Body of pancreas (tissue), 4 donors: ENCODE data around the gene CDH4. TPM values are rescaled to one million over a fixed set of nuclear protein-coding genes. Genes with fewer than 3 reads are reported as not detected.

Experiments
- ATAC-seq: fragments of 150-250 bp; one replicate; pipeline ENCODE4 v1.9.1; 2016
- DNase-seq, 4 donors: peaks; one replicate each; pipeline ENCODE4 v3.0.0-alpha.2; 2019
- H3K27ac ChIP-seq, 4 donors: fragments of 200-600 bp; sonication (generic); 1 replicate in 3 of 4; 2 replicates in 1 of 4; pipeline versions ENCODE4 v1.5.1 to v1.6.1; 2016 to 2019; ENCODE audit warnings: mild to moderate bottlenecking in 1 of 4, mixed read lengths in 1 of 4, moderate library complexity in 1 of 4
- H3K27me3 ChIP-seq, 2 donors: fragments of 200-600 bp; sonication (generic); one replicate each; pipeline ENCODE4 v1.6.0; 2016; ENCODE audit warnings: mild to moderate bottlenecking in 1 of 2
- H3K36me3 ChIP-seq, 2 donors: fragments of 200-600 bp; sonication (generic); replicated peaks in 1 of 2; 2 replicates each; pipeline ENCODE4 v1.5.1; 2016; ENCODE audit warnings: low read depth in 2 of 2; ENCODE audit not compliant: insufficient read depth in 1 of 2
- H3K4me1 ChIP-seq: fragments of 200-600 bp; sonication (generic); one replicate; pipeline ENCODE4 v1.6.0; 2016
- H3K4me3 ChIP-seq, 2 donors: fragments of 200-600 bp; sonication (generic); 1 replicate in 1 of 2; 2 replicates in 1 of 2; pipeline ENCODE4 v1.5.1; 2016 to 2019
- H3K9me3 ChIP-seq, 3 donors: fragments of 200-600 bp; sonication (generic); 1 replicate in 2 of 3; 2 replicates in 1 of 3; pipeline ENCODE4 v1.5.1; 2016
- POLR2A ChIP-seq, 3 donors: fragments of 450-650 bp; IDR thresholded peaks; one replicate each; pipeline ENCODE4 v1.6.1; 2016; ENCODE audit warnings: antibody characterized with exemption in 3 of 3, mild to moderate bottlenecking in 2 of 3
- WGBS, 2 donors: methylation state at CpG; one replicate each; pipeline ENCODE4 v1.1.5; 2017; 5-methylcytosine and 5-hydroxymethylcytosine counted together
- intact Hi-C: fragments of 100-400 bp; cut with DNase I; formaldehyde crosslinking; loops from one replicate; pipeline ENCODE4 v1.15.1; 2023
- total RNA-seq, 2 donors: library from RNA; depleted of rRNA; stranded (reverse); fragments of >200 nt; gene quantifications; one replicate each; pipeline ENCODE4 v1.1.0, GENCODE V29; 2016
- TF ChIP-seq, protein P1 (sequence below), 7 experiments: fragments of 450-650 bp in 4 of 7; fragments of 200-600 bp in 3 of 7; sonication (generic) in 3 of 7; IDR thresholded peaks; one replicate each; pipeline ENCODE4 v1.5.1; 2016 to 2019; ENCODE audit warnings: antibody characterized with exemption in 7 of 7

CDH4 gene
- total RNA-seq, 2 donors from 2014 or later, result 0.33 to 0.52 TPM

DNA sequence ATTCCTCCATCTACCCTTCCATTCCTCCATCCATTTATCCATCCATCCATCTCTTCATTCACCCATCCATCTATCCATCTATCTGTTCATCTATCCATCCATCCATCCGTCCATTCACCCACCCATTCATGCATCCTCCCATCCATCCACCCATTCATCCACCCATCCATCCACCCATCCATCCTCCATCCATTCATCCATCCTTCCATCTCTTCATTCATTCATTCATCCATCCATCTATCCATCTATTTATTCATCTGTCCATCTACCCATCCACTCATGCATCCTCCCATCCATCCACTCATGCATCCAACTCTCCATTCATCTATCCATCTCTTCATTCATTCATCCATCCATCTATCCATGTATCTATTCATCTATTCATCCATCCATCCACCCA is 380.9 kb downstream of the CDH4 start:
- no peaks in the 10 kb centered on the region for H3K27me3 ChIP-seq
- no peak for TF ChIP-seq POLR2A (IDR thresholded peaks at IDR 0.05)
- DNase-seq (no peak), ATAC-seq (no peak)
- intact Hi-C loops, result no loop called here
- no peak overlapping the region for H3K27ac ChIP-seq
- H3K36me3 ChIP-seq, result no peaks in the 10 kb centered on the region
- H3K4me3 ChIP-seq, result no peak overlapping the region
- no peaks in the 10 kb centered on the region for H3K4me1 ChIP-seq
- WGBS, 2 donors, result 38 to 48% methylated on average over 1 of the region's 1 CpG
- no peaks in the 10 kb centered on the region for H3K9me3 ChIP-seq

DNA sequence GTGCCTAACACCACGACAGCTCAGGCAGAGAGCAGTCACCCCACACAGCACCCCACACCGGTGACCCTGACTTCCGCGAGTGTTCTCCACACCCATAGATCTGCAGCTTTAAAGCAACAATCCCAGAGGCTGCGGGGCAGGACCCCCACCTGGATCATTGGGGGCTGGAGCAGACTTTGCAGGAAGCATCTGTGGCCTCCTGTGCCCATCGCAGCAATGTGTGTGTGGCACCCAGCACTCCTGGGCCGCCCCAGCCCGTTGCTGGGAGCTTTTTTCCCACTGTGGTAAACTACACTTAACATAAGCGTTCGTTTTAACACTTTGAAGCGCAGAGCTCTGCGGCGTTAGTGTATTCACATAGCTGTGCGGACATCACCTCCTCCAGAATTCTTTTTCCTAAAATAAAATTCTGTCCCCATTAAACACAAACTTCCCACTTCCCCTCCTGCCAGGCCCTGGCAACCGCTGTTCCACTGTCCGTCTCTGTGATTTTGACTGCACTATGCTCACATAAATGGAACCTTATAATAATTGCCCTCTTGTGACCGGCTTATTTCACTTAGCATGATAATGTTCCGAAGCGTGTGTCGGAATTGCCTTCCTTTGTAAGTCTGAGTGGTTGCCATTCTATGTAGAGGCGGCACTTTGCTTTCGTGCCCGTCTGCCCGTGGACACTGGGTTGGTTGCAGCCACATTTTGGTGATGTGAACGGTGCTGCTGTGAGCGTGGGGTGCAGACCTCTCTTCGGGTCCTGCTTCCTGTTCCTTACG is 382.5 kb downstream of the CDH4 start:
- H3K4me1 ChIP-seq, result no peaks in the 10 kb centered on the region
- no peaks in the 10 kb centered on the region for H3K9me3 ChIP-seq
- H3K4me3 ChIP-seq, result no peak overlapping the region
- no peaks in the 10 kb centered on the region for H3K36me3 ChIP-seq
- DNase-seq (no peak), ATAC-seq (no peak)
- 80 to 82% methylated on average over 28 of the region's 28 CpGs for WGBS, 2 donors
- H3K27ac ChIP-seq, result no peak overlapping the region
- intact Hi-C loops, result no loop called here
- no peaks in the 10 kb centered on the region for H3K27me3 ChIP-seq
- TF ChIP-seq, protein P1, sequence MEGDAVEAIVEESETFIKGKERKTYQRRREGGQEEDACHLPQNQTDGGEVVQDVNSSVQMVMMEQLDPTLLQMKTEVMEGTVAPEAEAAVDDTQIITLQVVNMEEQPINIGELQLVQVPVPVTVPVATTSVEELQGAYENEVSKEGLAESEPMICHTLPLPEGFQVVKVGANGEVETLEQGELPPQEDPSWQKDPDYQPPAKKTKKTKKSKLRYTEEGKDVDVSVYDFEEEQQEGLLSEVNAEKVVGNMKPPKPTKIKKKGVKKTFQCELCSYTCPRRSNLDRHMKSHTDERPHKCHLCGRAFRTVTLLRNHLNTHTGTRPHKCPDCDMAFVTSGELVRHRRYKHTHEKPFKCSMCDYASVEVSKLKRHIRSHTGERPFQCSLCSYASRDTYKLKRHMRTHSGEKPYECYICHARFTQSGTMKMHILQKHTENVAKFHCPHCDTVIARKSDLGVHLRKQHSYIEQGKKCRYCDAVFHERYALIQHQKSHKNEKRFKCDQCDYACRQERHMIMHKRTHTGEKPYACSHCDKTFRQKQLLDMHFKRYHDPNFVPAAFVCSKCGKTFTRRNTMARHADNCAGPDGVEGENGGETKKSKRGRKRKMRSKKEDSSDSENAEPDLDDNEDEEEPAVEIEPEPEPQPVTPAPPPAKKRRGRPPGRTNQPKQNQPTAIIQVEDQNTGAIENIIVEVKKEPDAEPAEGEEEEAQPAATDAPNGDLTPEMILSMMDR (IDR thresholded peaks at IDR 0.05), result no peak
- TF ChIP-seq POLR2A (IDR thresholded peaks at IDR 0.05), result no peak

DNA sequence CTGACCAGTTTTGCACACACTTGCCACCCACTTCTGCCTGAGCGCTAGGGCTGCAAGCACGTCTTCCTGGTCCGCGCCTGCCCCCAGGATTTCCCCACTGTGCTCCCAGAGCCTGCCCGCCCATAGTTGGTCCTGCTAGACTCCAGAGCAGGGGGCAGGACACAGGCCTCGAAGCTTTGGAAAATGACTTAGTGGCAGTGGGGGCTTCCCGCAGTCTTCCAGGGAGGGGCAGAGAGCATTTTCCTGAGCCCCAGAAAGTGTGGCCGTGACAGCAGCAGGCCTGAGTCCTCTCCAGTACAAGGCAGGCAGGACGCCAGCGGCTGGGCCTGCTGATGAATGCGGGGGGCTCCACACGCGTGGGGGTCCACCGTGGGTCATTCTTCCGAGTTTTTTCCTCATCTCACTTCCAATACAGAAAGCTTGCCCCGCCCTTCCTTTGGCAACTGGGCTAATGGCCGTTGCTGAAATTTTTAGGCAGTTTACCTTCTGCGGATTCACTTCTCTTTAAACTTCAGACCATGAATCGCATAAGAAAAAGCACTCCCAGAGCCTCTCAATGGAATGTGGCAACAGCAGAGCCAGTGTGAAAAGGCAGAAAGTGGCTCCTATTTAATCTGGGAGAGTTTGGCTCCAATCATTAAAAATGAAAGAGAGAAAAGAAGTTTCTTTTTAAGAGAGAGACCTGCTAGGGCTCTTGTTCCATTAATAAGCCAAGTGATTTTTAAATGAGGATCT is 383.8 kb downstream of the CDH4 start:
- WGBS, 2 donors, result 58 to 67% methylated on average over 17 to 19 of the region's 19 CpGs
- H3K36me3 ChIP-seq, result no peaks in the 10 kb centered on the region
- intact Hi-C loops, result no loop called here

DNA sequence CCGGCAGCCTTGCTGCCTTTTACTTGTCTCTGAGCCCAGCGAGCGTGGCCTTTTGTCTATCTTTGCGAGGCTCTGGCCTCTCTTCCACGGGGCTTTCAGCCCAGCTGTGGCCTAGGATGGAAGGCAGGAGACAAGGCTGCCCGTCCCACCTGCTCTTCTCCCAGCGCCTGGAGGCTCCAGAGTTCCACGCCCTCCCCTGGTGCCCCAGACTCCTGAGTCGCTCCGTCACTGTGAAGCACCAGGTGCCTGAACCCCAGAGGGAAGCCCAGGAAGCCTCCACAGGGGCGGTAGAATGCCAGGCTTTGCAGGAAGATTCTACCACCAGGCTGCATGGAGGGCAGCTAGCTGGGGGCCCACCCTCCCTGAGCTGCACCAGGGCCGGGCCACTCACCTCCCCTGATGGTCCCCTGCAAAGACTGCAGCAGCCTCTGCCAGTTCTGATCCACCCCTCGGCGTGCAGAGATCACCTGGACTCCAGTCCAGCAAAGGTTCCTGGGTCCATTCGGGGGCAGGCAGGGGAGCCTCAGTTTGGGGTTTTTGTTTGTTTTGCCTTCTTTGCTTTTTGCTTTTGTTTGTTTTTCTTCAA is 384.6 kb downstream of the CDH4 start:
- ATAC-seq (no peak), DNase-seq (no peak)
- H3K27ac ChIP-seq, result no peak overlapping the region
- no peaks in the 10 kb centered on the region for H3K4me1 ChIP-seq
- H3K27me3 ChIP-seq, result no peaks in the 10 kb centered on the region
- whole genome bisulfite sequencing, 2 donors, result 47 to 53% methylated on average over 11 to 15 of the region's 15 CpGs
- intact Hi-C loops, result no loop called here
- H3K4me3 ChIP-seq, result no peak overlapping the region
- H3K36me3 ChIP-seq, result no peaks in the 10 kb centered on the region
- no peak for TF ChIP-seq POLR2A (IDR thresholded peaks at IDR 0.05)
- TF ChIP-seq, protein P1 (IDR thresholded peaks at IDR 0.05), result no peak
- no peaks in the 10 kb centered on the region for H3K9me3 ChIP-seq

More for the DNA sequence above, 383.8 kb downstream of the CDH4 start:
- DNase-seq (no peak), ATAC-seq (no peak)
- Histone ChIP-seq H3K4me3 (no peak overlapping the region), H3K9me3 (no peaks in the 10 kb centered on the region), H3K4me1 (no peaks in the 10 kb centered on the region), H3K27ac (no peak overlapping the region), H3K27me3 (no peaks in the 10 kb centered on the region)
- TF ChIP-seq, protein P1 (IDR thresholded peaks at IDR 0.05), result no peak

DNA sequence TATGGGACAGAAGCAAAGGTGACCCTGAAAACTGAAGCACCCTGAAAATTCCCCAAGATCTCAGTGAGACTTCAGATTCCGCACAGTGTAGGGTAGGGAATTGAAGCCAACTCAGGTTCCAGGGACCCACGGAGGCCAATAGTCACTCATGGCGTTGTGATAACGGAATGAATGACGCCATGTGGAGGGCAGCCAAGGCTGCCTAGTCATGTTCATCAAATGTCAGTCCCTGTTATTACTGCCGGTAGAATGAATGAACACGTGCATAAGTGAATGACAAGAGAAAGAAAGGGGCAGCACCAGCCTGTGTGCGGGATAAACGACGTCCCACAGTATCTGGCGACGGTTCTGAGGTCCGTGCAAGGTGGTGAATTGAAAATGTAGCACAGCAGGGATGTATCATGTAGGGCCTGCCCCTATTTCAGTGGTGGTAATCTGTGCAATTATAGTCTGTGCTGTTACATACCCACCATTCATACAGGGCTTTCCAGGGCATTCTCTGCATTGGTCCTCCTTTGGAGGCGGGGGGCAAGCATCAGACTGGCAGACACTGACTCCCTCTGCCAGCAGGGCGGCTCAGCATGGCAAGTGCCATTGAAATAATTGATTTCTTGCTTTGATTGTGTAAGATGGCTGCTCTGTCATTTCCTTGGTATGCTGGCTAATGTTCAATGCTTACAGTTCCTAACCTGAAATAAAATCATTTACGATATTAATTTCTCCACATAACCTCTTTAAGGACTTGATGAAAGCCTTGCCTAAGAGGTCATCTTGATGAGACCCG is 386.9 kb downstream of the CDH4 start:
- intact Hi-C loops, result no loop called here

More for the DNA sequence above, 386.9 kb downstream of the CDH4 start:
- WGBS, 2 donors, result 58 to 62% methylated on average over 17 of the region's 17 CpGs
- Histone ChIP-seq H3K4me1 (no peaks in the 10 kb centered on the region), H3K4me3 (no peak overlapping the region), H3K36me3 (no peaks in the 10 kb centered on the region), H3K27ac (no peak overlapping the region), H3K27me3 (no peaks in the 10 kb centered on the region), H3K9me3 (no peaks in the 10 kb centered on the region)
- TF ChIP-seq, protein P1 (IDR thresholded peaks at IDR 0.05), result no peak
- TF ChIP-seq POLR2A (IDR thresholded peaks at IDR 0.05), result no peak
- ATAC-seq (no peak), DNase-seq (no peak)
